Ecto neural progenitor cell (in vitro differentiated cells): ENCODE results near the gene ADAMTS2.

ENCODE experiments used
- DNase-seq: peaks from one replicate; pipeline ENCODE4 v3.0.0-alpha.2; 2018; ENCODE audit warnings: low spot score

ADAMTS2 gene

DNA sequence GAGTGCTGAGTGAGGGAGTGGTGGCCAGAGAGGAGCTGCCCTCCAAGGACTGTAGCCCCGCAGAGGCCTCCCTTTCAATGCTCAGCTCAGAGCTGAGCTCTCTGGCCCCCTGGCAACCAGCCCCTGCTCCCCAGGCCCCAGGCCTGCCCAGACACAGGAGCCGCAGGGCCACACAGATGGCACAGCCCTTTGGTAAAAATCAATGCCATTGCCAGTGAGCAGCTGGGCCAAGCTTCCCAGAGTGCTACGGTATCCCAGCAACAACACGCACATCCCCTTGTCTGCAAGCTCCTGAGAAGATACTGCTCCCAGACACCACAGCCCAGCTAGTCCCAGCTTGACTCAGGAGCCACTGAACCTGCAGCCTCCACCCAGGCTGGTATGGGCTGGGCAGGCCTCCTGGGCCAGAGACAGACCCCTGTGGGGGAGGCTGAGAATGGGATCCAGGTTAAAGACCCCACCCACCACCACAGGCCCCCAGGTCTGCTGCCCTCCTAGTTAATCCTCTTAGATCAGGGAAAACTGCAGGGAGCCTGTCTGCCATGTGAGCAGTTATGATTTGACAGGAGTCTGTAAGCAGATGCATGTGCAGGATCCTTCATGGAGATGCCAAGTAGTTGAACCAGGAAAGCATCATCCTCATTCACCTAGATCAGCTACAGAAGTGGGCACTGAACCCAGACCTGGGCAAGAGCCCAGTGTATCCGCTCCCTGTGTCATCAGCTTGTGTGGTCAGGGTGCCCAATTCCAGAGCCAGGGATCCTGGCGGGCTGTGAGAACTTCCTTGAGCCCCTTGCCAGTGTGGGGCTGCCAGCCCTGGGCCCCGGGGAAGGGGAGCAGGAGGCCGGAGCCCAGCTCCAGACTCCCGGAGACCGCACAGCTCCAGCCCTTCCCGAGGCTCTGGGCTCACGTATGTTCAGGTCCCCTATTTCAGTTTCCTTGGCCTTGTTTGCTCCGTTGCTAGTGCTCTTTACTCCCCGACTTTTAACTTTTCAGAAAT lies 26.7 kb upstream of the ADAMTS2 start:
- peak; percentile 47 for DNase-seq

DNA sequence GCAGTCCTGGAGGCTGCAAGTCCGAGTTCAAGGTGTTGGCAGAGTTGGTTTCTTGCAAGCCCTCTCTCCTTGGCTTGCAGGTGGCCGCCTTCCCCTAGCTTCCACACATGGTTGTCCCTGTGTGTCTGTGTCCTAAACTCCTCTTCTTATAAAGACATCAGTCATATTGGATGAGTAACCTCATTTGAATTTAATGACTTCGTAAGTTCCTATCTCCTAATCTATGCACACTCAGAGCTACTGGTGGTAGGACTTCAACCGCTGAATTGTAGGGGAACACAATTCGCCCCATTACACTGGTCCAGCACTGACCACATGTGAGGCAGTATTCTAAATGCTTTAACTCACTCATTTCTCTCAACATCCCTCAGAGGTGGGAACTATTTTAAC lies 25.9 kb upstream of the ADAMTS2 start:
- no peak for DNase-seq

DNA sequence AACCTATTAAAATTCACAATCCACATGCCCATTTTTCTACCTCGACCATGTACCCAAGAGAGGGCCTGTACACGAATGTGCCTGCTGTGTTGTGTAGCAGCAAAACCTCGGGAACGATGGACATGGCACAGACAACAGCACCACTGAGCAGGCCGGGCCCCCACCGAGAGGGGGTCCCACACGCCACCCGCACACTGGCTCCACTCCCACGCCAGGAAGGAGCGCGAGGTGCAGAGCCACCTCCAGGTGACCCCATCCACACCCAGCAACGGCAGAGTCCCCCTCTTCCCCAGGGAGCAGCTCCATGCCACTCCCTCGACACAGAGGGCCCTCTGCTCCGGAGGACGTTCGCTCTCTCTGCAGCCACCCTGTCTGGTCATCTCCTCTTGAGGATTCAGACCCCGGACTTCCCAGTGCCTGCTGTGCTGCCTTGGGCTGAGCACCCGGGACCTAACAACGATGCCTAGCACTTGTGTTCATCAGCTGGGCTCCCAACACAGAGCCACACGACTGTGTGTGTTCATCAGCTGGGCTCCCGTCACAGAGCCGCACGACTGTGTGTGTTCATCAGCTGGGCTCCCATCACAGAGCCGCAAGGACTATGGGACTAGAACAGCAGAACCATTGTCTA lies 25.3 kb upstream of the ADAMTS2 start:
- no peak for DNase-seq

DNA sequence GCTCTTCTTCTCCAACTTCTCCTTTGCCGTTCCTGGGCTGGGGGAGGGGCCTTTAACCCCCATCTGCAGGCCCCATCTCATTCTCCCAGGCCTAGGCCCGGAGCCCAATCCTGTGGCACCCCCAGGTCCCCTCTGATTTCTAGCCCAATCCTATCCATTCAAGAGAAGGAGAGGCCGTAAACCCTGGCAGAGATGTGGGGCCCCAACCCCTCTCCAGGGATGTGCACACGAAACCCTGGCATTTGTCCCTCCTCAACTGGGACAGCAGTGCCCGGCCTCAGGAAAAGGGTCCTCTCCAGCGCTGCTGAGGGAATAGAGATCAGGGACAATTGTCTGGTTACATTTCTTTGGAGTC lies 24.2 kb upstream of the ADAMTS2 start:
- DNase-seq, result no peak

DNA sequence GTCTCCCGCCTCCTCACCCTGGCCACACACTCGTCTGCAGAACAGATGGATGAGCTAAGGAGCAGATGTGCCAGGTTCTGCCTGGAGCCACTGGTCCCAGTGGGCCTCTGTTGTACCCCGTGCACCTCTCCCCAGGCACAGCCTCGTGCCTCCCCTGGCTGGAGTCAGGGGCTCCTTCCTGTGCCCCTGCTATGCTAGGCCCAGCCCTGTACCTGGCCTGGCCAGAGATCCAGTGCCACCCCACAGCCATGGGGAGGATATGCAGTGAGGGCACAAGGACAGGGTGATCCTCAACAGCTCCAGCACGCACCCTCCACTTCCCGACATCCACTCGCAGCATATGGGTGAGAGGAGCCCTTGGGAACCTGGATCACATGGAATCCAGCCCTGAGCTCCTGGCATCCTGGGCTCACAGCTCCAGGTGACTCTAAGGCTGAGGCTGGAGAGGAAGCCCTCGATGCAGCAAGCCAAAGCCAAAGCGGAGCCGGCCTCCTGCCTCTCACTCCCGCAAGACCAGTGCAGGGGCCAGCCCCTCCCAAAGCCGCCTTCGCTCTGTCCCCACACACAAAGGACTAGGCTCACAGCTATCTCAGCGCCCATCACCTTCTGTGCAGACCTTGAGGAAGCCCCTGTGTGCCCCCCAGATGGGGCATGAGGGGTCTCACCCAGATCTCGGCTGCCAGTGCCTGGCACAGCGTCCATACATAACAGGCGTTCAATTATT lies 23.7 kb upstream of the ADAMTS2 start:
- no peak for DNase-seq

DNA sequence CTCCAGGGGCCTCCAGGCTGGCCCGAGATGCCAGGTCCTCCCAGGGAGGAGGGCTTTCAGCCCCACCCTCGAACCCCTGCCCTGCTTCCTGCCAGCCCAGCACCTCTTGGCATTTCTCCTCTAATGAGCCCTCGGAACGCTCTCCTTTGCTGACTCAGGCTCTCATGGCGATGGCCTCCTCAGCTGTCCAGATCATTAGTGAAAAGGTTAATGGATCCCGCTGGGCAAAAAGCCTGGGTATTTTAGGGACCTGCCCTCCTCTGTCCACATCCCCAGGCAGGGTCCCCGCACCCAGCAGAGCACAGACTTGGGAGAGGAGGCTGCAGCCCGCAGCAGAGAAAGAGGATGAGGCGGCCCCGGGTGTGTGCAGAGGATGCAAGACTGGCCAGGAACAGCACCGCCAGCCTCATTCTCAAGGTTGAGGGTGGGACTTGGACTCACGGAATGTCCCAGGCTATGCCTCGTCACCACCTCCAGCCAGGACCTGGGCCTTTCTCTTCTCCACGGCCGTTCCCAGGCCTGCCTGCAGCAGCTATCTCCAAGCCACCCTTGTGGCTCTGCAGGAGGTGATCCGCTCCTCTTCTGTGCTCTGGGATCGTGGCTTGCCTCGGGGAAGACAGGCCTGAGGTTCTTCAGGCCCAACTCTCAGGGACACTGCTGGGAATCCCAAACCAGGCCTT lies 23.0 kb upstream of the ADAMTS2 start:
- DNase-seq, result no peak

DNA sequence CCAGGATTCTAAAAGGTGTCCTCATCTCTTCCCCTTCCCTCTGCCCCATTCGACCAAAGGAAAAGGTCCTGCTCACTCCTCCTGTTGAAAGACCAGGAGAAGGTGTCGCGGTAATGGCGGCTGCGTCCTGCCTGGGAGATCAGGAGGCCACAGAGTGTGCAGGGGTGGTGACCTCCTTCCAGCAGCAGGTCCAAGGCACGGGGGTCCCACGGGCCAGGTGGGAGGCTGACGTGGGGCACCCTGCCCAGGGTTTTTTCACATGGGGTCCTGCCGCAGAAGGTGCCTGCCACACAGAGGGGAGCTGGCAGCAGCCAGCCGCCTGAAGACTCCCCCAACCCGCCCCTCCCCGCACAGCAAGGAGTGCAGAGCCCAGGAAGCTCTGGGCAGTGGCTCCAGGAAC lies 22.2 kb upstream of the ADAMTS2 start:
- no peak for DNase-seq

DNA sequence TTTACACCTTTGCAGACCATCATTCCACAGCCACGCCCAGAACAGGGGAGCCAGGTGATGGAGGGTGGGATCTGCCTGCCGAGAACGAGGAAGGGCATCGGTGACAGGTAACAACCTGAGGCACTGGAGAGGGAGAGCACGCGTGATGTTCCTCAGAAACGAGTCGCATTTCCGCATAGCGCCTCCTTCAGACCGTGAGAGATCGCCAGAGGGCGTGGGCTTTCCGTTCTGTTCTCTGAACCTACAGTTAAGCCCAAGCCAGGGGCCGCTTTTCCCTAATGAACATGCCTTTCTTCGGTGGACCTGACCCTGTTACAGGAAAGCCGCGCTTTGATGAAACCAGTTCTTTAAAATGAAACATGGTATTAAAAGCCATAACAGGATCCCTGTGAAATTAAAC lies 17.1 kb upstream of the ADAMTS2 start:
- no peak for DNase-seq

DNA sequence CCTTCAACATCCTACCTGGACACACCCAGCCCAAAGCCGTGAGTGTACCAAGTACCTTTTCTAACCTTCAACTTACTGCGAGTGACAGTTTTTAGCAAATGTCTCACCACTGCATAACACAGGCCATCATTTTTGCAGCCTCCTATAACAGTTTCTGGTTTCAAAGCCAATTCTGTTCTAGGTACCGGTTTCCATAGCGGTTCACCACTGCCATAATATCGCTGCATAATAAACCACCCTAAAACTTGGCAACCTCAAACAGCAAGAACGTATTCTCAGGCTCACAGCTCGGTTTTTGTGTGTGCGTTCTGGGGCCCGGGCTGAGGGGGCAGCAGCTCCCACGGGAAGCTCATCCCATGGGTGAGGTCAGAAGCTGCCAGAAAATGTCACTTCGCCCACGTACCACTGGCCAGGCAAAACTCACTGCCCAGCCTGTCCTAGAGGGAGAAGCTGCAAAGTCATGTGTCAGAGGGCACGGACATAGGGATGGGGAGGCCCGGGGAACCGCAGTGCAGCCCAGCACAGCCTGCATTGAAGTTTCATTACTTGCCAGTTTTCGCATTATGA lies 15.9 kb upstream of the ADAMTS2 start:
- no peak for DNase-seq

DNA sequence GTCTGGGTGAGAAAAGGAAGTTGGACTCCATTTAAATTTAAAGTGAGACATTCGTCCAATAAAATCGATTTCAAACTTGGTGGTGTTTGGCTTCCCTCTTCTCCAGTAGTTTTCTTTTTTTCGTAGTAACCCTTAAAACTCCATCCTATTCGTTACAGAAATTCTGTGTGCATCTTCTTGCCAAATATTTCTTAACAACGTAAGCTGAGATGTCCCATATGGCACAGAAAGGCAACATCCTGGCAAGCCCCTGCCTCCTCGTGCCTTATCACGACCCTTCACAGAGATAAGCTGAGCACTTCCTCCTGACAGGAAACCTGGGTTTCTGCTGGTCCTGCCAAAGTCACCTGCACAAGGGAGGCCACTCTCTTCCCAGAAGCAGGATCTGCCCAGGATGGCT lies 11.8 kb upstream of the ADAMTS2 start:
- no peak for DNase-seq

DNA sequence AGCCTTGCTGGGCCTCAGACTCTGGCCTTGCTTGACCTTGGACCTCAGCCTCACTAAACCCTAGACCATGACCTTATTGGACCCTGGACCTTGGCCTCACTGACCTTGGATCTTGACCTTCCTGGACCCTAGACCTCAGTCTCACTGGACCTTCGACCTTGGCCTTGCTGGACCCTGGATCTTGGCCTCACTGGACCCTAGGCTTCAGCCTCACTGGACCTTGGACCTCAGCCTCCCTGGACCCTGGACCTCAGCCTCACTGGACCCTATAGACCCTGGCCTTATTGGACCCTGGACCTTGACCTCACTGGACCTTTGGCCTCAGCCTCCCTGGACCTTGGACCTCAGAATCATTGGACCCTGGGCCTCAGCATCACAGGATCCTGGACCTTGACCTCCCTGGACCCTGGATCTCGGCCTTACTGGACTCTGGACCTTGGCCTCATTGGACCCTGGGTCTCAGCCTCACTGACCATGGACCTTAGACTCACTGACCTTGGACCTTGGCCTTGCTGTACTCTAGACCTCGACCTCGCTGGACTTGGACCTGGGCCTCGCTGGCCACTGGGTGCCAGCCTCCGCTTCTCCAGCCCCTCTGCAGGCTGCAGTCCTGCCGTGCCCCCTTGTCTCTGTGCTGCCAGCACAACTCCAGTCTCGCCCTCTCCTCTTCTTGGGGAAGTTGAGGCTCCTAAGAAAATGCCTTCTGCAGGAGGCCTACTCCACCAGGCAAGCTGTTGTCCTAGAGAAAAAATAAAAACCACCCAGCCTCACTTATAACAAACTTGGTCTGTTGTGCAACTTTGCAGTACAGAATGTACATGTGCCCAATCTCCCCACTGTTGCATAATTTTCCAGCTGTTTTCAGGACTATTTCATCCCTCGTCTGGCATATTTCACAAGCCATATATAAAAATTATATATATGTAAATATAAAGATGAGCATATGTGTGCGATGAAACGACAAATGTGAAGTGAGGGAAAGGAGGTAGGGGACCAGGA lies 11.0 kb upstream of the ADAMTS2 start:
- DNase-seq, result no peak

DNA sequence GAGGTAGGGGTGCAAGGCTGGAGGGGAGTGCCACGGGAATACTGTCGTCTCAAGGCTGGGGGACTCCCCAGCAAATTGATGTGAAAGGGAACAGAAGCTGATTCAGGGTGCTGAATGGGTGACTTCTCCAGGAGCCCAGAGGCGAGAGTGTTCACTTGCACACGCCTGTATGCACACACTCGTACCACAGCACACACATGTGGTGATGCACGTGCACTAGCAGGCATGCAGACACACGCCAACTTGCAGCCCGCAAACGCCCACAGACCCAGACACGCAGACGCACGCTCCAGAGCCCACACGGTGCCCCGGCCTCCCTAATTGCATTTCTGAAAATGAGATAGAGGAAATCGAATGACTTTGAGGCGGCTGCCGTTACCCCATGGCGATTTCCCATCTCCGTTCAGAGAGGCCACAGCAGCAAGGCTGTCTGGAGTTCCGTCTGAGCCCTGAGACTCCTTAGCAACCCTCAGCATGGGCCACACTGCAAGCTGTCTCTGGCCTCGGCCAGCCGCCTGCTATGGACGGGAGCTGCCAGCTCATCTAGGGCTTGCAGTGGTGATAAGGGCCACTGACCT lies 9.1 kb upstream of the ADAMTS2 start:
- DNase-seq, result no peak

DNA sequence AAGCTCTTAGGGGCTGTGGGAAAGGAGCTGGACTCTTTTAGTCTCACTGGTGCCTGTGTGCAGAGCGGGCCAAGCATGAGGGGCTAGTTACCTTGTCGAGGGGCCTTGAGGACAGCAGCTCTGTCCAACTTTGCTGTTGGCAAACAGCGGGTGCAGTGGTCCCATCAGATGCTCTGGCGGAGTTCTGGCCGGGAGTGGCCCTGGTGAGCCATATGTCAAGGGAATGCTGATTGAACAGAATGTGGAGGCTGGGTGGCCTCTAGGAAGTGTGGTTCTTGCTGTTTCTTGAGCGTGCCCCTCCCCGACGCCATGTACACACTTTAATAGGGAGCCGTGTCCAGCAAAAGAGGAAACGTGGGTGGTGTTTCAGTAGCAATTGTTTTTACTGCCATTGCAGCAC lies 3.6 kb upstream of the ADAMTS2 start:
- no peak for DNase-seq

DNA sequence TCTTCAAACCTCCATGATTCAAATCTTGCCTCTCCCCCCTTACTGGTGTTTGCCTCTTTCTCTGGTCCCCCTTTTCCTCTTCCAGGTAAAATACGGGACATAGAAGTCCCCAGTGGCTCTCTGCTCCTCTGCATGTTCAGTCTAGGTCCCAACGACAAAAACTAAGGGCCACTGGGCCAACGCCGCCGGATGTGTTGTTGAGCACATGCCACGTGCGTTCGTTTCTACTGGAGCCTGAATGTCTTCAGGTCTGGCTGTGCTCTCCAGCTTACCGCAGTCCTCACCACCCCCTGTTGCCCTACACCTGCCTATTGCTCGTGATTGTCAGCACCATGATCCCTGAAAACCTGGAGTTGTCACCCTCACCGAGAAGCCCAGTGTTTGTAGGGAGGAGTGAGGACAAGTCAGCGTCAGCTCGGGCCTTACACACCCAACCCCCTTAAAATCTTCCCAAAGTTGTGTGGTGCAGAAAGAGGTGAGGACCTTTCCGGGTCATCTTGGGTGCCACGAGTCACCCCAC lies 2.8 kb upstream of the ADAMTS2 start:
- no peak for DNase-seq

DNA sequence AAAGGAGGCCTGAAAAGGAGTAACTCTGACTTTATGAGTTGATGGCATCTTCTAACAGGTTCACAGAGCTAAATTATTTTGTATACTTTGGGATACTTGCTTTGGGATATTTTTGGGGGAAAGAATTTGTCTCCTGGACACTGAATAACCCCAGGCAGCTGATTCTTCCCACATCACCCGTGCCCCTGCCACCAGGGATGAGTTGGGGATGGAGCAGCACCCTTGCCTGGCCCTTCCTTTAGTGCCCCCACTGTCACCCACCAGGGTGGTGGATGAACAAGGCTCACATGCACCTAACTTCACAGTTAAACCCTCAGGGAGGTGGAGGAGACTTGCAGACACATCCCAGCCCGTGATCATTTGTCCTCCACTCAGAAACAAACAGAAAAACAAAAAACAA lies 2.3 kb upstream of the ADAMTS2 start:
- no peak for DNase-seq

DNA sequence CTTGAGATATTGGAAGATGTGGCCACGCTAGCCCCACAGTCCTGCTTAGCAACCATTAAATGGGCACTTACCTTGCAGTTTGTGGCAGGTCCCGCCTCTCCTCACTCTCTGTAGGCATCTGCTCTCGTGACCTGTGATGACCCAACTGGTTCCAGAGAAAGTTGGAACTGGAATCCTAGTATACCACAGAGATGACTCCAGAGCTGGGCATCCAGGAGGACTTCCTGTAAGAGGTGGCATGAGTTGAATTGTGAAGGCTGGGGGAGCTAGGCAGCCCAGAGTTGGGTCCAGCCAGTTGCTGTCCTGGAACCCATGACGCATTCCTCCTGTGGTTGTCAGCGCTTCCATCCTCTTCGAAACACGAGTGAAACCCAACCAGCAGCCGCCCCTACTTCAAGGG lies 1.6 kb upstream of the ADAMTS2 start:
- DNase-seq, result no peak

DNA sequence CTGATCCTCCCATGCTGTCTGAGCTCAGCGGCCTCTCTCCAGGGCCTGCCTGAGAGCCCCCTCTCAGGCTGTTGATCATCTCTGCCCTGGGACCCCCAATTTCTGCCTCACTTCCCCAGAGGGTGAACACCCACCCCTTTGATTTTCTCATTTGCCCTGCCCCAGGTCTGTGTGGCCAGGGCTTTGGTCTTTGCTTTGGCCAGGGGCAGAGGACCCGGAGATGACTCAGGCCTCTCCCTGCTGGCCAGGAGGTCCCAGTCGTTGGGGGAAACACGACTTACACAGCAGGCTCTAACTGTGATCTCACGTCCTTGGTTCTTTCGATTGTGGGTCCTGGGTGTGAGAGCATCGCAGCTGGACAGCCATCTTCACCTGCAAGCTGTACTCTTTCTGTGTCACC lies 1.1 kb upstream of the ADAMTS2 start:
- no peak for DNase-seq

DNA sequence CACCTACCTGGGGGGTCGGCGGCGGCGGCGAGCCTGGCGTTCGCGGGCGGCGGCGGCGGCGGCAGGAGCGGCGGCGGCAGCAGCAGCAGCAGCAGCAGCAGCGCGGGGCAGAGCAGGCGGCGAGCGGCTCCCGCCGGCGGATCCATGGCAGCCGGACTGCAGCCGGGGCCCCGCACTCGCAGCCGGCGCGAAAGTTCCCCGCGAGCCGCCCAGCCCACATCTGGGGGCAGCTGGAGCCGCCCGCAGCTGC lies 153 bp downstream of the ADAMTS2 start:
- peak; percentile 80 for DNase-seq

DNA sequence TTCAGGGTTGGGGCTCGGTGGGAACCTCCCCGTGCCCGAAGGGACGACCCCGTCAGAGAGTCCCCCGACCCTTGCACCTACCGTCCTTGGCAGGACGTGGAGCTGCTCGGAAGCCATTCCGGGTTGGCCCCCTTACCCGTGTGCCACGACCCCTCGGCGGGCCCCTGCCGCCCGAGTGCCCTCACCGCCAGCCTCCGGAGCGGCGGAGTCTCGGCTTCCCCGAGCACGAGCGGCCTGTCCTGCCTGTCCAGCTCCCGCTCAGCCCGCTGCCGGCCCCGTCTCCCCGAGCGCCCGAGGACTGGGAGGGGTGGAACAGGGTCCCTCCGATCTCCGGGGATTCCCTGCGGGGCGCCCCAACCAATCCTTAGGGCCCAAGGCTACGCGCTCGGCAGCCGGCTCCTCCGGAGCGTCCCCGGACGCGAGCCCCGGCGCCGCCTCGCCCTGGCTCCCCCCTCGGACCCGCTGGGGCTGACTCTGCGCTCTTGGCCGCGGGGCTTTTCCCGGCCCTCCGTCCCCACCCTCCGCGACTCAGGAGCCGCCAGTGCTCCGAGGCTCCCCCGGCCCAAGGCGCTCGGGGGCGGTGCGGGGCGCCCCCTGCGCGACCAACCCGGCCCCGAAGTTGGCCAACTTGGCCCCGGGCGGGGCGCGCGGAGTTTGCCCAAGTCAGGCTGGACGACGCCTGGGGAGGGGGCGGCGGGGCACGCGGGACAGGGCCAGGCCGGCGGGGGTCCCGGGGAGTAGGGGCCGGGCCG lies 654 bp downstream of the ADAMTS2 start:
- DNase-seq, result peak; percentile 73
